Gastroesophageal sphincter (tissue), 3 donors: ENCODE measurements around the gene ATP5IF1.

ENCODE experiments used
- POLR2A ChIP-seq, 2 donors: fragments of 450-650 bp; IDR thresholded peaks; one replicate each; pipeline ENCODE4 v1.6.1; 2017; ENCODE audit warnings: antibody characterized with exemption in 2 of 2, mild to moderate bottlenecking in 2 of 2, moderate library complexity in 1 of 2
- POLR2AphosphoS5 ChIP-seq: sonication (generic); formaldehyde crosslinking; IDR thresholded peaks from one replicate; pipeline ENCODE4 v1.6.1; 2017; ENCODE audit warnings: antibody characterized with exemption
- TF ChIP-seq, protein P1 (sequence below), 4 experiments: fragments of 200-600 bp in 2 of 4; fragments of 450-650 bp in 2 of 4; sonication (generic) in 1 of 4; IDR thresholded peaks; one replicate each; pipeline ENCODE4 v1.5.1; 2017 to 2019; ENCODE audit warnings: antibody characterized with exemption in 4 of 4, mild to moderate bottlenecking in 2 of 4, moderate library complexity in 2 of 4

GRCh38 chr1:28229089-28229488 lies 6.8 kb upstream of the ATP5IF1 start:
- no peak for TF ChIP-seq POLR2A (IDR thresholded peaks at IDR 0.05)
- TF ChIP-seq, protein P1, sequence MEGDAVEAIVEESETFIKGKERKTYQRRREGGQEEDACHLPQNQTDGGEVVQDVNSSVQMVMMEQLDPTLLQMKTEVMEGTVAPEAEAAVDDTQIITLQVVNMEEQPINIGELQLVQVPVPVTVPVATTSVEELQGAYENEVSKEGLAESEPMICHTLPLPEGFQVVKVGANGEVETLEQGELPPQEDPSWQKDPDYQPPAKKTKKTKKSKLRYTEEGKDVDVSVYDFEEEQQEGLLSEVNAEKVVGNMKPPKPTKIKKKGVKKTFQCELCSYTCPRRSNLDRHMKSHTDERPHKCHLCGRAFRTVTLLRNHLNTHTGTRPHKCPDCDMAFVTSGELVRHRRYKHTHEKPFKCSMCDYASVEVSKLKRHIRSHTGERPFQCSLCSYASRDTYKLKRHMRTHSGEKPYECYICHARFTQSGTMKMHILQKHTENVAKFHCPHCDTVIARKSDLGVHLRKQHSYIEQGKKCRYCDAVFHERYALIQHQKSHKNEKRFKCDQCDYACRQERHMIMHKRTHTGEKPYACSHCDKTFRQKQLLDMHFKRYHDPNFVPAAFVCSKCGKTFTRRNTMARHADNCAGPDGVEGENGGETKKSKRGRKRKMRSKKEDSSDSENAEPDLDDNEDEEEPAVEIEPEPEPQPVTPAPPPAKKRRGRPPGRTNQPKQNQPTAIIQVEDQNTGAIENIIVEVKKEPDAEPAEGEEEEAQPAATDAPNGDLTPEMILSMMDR (IDR thresholded peaks at IDR 0.05) = no peak
- no peak for TF ChIP-seq POLR2AphosphoS5
